Measurements from ENCODE around the gene CRABP1. TPM values are rescaled to one million over a fixed set of nuclear protein-coding genes. Genes with fewer than 3 reads are reported as not detected.

The CRABP1 gene
- polyA plus RNA-seq, 2 donors: 0.11 TPM; not detected in 1

- no peak overlapping the region for H3K4me3 ChIP-seq (ENCODE audit: low read depth in 1 of 2, low read length in 2 of 2)
- H3K36me3 ChIP-seq (ENCODE audit: control insufficient read depth in 2 of 2, insufficient read depth in 2 of 2, low read length in 1 of 2): no peaks in the 10 kb centered on the region
- WGBS, 2 donors: 72 to 74% methylated on average over 7 of the region's 7 CpGs
- H3K9me3 ChIP-seq (ENCODE audit: control insufficient read depth in 2 of 2, insufficient read depth in 1 of 2, low read depth in 1 of 2, low read length in 1 of 2): no peaks in the 10 kb centered on the region
- H3K4me1 ChIP-seq (ENCODE audit: control insufficient read depth in 2 of 2, insufficient read depth in 2 of 2, low read length in 1 of 2): peaks cover 0 to 2% of the 10 kb centered on the region in 2 donors
- no peak overlapping the region for H3K27ac ChIP-seq (ENCODE audit: low read depth in 2 of 2, low read length in 1 of 2)
- no peaks in the 10 kb centered on the region for H3K27me3 ChIP-seq (ENCODE audit: control insufficient read depth in 1 of 2, insufficient read depth in 2 of 2, low read length in 2 of 2)
These were observed 24.4 kb upstream of the CRABP1 start for GRCh38 chr15:78315686-78316282.

- Histone ChIP-seq H3K4me1 (ENCODE audit: control insufficient read depth in 2 of 2, insufficient read depth in 2 of 2, low read length in 1 of 2) (peaks cover 0 to 2% of the 10 kb centered on the region in 2 donors), H3K27ac (ENCODE audit: low read depth in 2 of 2, low read length in 1 of 2) (no peak overlapping the region)
- WGBS, 2 donors: 47 to 53% methylated on average over 17 of the region's 17 CpGs
These were observed 23.7 kb upstream of the CRABP1 start for GRCh38 chr15:78316283-78317083.

GRCh38 chr15:78317145-78317836 is 22.9 kb upstream of the CRABP1 start:
- no peaks in the 10 kb centered on the region for H3K36me3 ChIP-seq (ENCODE audit: control insufficient read depth in 2 of 2, insufficient read depth in 2 of 2, low read length in 1 of 2)
- H3K27me3 ChIP-seq (ENCODE audit: control insufficient read depth in 1 of 2, insufficient read depth in 2 of 2, low read length in 2 of 2): no peaks in the 10 kb centered on the region
- H3K4me3 ChIP-seq (ENCODE audit: low read depth in 1 of 2, low read length in 2 of 2): no peak overlapping the region
- WGBS, 2 donors: 62 to 72% methylated on average over 8 of the region's 8 CpGs
- peaks cover 0 to 2% of the 10 kb centered on the region in 2 donors for H3K4me1 ChIP-seq (ENCODE audit: control insufficient read depth in 2 of 2, insufficient read depth in 2 of 2, low read length in 1 of 2)
- no peak overlapping the region for H3K27ac ChIP-seq (ENCODE audit: low read depth in 2 of 2, low read length in 1 of 2)
- no peaks in the 10 kb centered on the region for H3K9me3 ChIP-seq (ENCODE audit: control insufficient read depth in 2 of 2, insufficient read depth in 1 of 2, low read depth in 1 of 2, low read length in 1 of 2)

More at GRCh38 chr15:78316283-78317083, 23.7 kb upstream of the CRABP1 start:
- Histone ChIP-seq H3K9me3 (ENCODE audit: control insufficient read depth in 2 of 2, insufficient read depth in 1 of 2, low read depth in 1 of 2, low read length in 1 of 2) (no peaks in the 10 kb centered on the region), H3K4me3 (ENCODE audit: low read depth in 1 of 2, low read length in 2 of 2) (no peak overlapping the region), H3K27me3 (ENCODE audit: control insufficient read depth in 1 of 2, insufficient read depth in 2 of 2, low read length in 2 of 2) (no peaks in the 10 kb centered on the region), H3K36me3 (ENCODE audit: control insufficient read depth in 2 of 2, insufficient read depth in 2 of 2, low read length in 1 of 2) (no peaks in the 10 kb centered on the region)

GRCh38 chr15:78319588-78319987 is 20.6 kb upstream of the CRABP1 start:
- Histone ChIP-seq H3K4me3 (ENCODE audit: low read depth in 1 of 2, low read length in 2 of 2) (no peak overlapping the region), H3K27ac (ENCODE audit: low read depth in 2 of 2, low read length in 1 of 2) (no peak overlapping the region), H3K27me3 (ENCODE audit: control insufficient read depth in 1 of 2, insufficient read depth in 2 of 2, low read length in 2 of 2) (no peaks in the 10 kb centered on the region), H3K36me3 (ENCODE audit: control insufficient read depth in 2 of 2, insufficient read depth in 2 of 2, low read length in 1 of 2) (no peaks in the 10 kb centered on the region), H3K4me1 (ENCODE audit: control insufficient read depth in 2 of 2, insufficient read depth in 2 of 2, low read length in 1 of 2) (peaks cover 0 to 2% of the 10 kb centered on the region in 2 donors), H3K9me3 (ENCODE audit: control insufficient read depth in 2 of 2, insufficient read depth in 1 of 2, low read depth in 1 of 2, low read length in 1 of 2) (no peaks in the 10 kb centered on the region)
- 80 to 84% methylated on average over 10 of the region's 10 CpGs for whole genome bisulfite sequencing, 2 donors

- no peaks in the 10 kb centered on the region for H3K27me3 ChIP-seq (ENCODE audit: control insufficient read depth in 1 of 2, insufficient read depth in 2 of 2, low read length in 2 of 2)
- no peaks in the 10 kb centered on the region for H3K9me3 ChIP-seq (ENCODE audit: control insufficient read depth in 2 of 2, insufficient read depth in 1 of 2, low read depth in 1 of 2, low read length in 1 of 2)
- no peaks in the 10 kb centered on the region for H3K36me3 ChIP-seq (ENCODE audit: control insufficient read depth in 2 of 2, insufficient read depth in 2 of 2, low read length in 1 of 2)
- H3K4me3 ChIP-seq (ENCODE audit: low read depth in 1 of 2, low read length in 2 of 2): no peak overlapping the region
- peaks cover 0 to 5% of the 10 kb centered on the region in 2 donors for H3K4me1 ChIP-seq (ENCODE audit: control insufficient read depth in 2 of 2, insufficient read depth in 2 of 2, low read length in 1 of 2)
- H3K27ac ChIP-seq (ENCODE audit: low read depth in 2 of 2, low read length in 1 of 2): no peak overlapping the region
- WGBS, 2 donors: 90% methylated on average over 5 of the region's 5 CpGs
These were observed 20.0 kb upstream of the CRABP1 start for GRCh38 chr15:78320183-78320582.

GRCh38 chr15:78321041-78321570 is 19.0 kb upstream of the CRABP1 start:
- H3K9me3 ChIP-seq (ENCODE audit: control insufficient read depth in 2 of 2, insufficient read depth in 1 of 2, low read depth in 1 of 2, low read length in 1 of 2): no peaks in the 10 kb centered on the region
- no peaks in the 10 kb centered on the region for H3K27me3 ChIP-seq (ENCODE audit: control insufficient read depth in 1 of 2, insufficient read depth in 2 of 2, low read length in 2 of 2)
- H3K27ac ChIP-seq (ENCODE audit: low read depth in 2 of 2, low read length in 1 of 2): no peak overlapping the region
- no peaks in the 10 kb centered on the region for H3K36me3 ChIP-seq (ENCODE audit: control insufficient read depth in 2 of 2, insufficient read depth in 2 of 2, low read length in 1 of 2)
- peaks cover 0 to 9% of the 10 kb centered on the region in 2 donors for H3K4me1 ChIP-seq (ENCODE audit: control insufficient read depth in 2 of 2, insufficient read depth in 2 of 2, low read length in 1 of 2)
- H3K4me3 ChIP-seq (ENCODE audit: low read depth in 1 of 2, low read length in 2 of 2): no peak overlapping the region
- 78 to 79% methylated on average over 17 of the region's 17 CpGs for WGBS, 2 donors

GRCh38 chr15:78321786-78322185 is 18.4 kb upstream of the CRABP1 start:
- Histone ChIP-seq H3K36me3 (ENCODE audit: control insufficient read depth in 2 of 2, insufficient read depth in 2 of 2, low read length in 1 of 2) (no peaks in the 10 kb centered on the region), H3K4me3 (ENCODE audit: low read depth in 1 of 2, low read length in 2 of 2) (no peak overlapping the region), H3K4me1 (ENCODE audit: control insufficient read depth in 2 of 2, insufficient read depth in 2 of 2, low read length in 1 of 2) (peaks cover 0 to 9% of the 10 kb centered on the region in 2 donors), H3K9me3 (ENCODE audit: control insufficient read depth in 2 of 2, insufficient read depth in 1 of 2, low read depth in 1 of 2, low read length in 1 of 2) (no peaks in the 10 kb centered on the region), H3K27me3 (ENCODE audit: control insufficient read depth in 1 of 2, insufficient read depth in 2 of 2, low read length in 2 of 2) (no peaks in the 10 kb centered on the region), H3K27ac (ENCODE audit: low read depth in 2 of 2, low read length in 1 of 2) (no peak overlapping the region)
- WGBS, 2 donors: 73 to 78% methylated on average over 4 of the region's 4 CpGs

- Histone ChIP-seq H3K27ac (ENCODE audit: low read depth in 2 of 2, low read length in 1 of 2) (no peak overlapping the region), H3K9me3 (ENCODE audit: control insufficient read depth in 2 of 2, insufficient read depth in 1 of 2, low read depth in 1 of 2, low read length in 1 of 2) (no peaks in the 10 kb centered on the region), H3K36me3 (ENCODE audit: control insufficient read depth in 2 of 2, insufficient read depth in 2 of 2, low read length in 1 of 2) (no peaks in the 10 kb centered on the region), H3K4me3 (ENCODE audit: low read depth in 1 of 2, low read length in 2 of 2) (no peak overlapping the region), H3K4me1 (ENCODE audit: control insufficient read depth in 2 of 2, insufficient read depth in 2 of 2, low read length in 1 of 2) (peaks cover 0 to 6% of the 10 kb centered on the region in 2 donors), H3K27me3 (ENCODE audit: control insufficient read depth in 1 of 2, insufficient read depth in 2 of 2, low read length in 2 of 2) (no peaks in the 10 kb centered on the region)
- 66 to 69% methylated on average over 15 of the region's 15 CpGs for WGBS, 2 donors
These were observed 17.9 kb upstream of the CRABP1 start for GRCh38 chr15:78322243-78322642.

- no peak overlapping the region for H3K27ac ChIP-seq (ENCODE audit: low read depth in 2 of 2, low read length in 1 of 2)
- H3K27me3 ChIP-seq (ENCODE audit: control insufficient read depth in 1 of 2, insufficient read depth in 2 of 2, low read length in 2 of 2): no peaks in the 10 kb centered on the region
- no peak overlapping the region for H3K4me3 ChIP-seq (ENCODE audit: low read depth in 1 of 2, low read length in 2 of 2)
- no peaks in the 10 kb centered on the region for H3K9me3 ChIP-seq (ENCODE audit: control insufficient read depth in 2 of 2, insufficient read depth in 1 of 2, low read depth in 1 of 2, low read length in 1 of 2)
- 78 to 79% methylated on average over 19 of the region's 19 CpGs for WGBS, 2 donors
- no peaks in the 10 kb centered on the region for H3K36me3 ChIP-seq (ENCODE audit: control insufficient read depth in 2 of 2, insufficient read depth in 2 of 2, low read length in 1 of 2)
- H3K4me1 ChIP-seq (ENCODE audit: control insufficient read depth in 2 of 2, insufficient read depth in 2 of 2, low read length in 1 of 2): peaks cover 0 to 6% of the 10 kb centered on the region in 2 donors
These were observed 17.2 kb upstream of the CRABP1 start for GRCh38 chr15:78322724-78323521.
